Activated CD4-positive, alpha-beta T cell treated with anti-CD3 and anti-CD28 coated beads, Interleukin-2, Interleukin-6, amounts not matched to agents 100 ng/mL and 50 ng/mL, durations not matched to agents 16 hours and 8 hours (primary cell): Measurements from ENCODE around the gene DGKD.
"Not testable (repeated sequence)": the region's sequence is repeated elsewhere in the genome, so short reads cannot be mapped to it uniquely, and the experiment has no call there.

Source experiments
- DNase-seq: peaks from one replicate; pipeline ENCODE4 v3.0.0-alpha.2; 2020

DGKD gene

GRCh38 chr2:233387667-233388528, 33.6 kb downstream of the DGKD start:
- DNase-seq, result no peak

- no peak for DNase-seq
Observed at GRCh38 chr2:233389601-233390125, 35.4 kb downstream of the DGKD start.

- no peak for DNase-seq
Observed at GRCh38 chr2:233395687-233396086, 41.4 kb downstream of the DGKD start.

GRCh38 chr2:233396726-233397665, 42.7 kb downstream of the DGKD start:
- DNase-seq, result not testable (repeated sequence)

GRCh38 chr2:233399306-233400225, 45.3 kb downstream of the DGKD start:
- DNase-seq, result peak; percentile 32

GRCh38 chr2:233400341-233400740, 46.0 kb downstream of the DGKD start:
- no peak for DNase-seq

GRCh38 chr2:233400961-233401360, 46.7 kb downstream of the DGKD start:
- DNase-seq, result no peak

- DNase-seq, result no peak
Observed at GRCh38 chr2:233402346-233402745, 48.1 kb downstream of the DGKD start.

- no peak for DNase-seq
Observed at GRCh38 chr2:233402789-233403188, 48.5 kb downstream of the DGKD start.

GRCh38 chr2:233404222-233404621, 49.9 kb downstream of the DGKD start:
- DNase-seq, result peak; percentile 64

GRCh38 chr2:233406865-233407264, 52.6 kb downstream of the DGKD start:
- no peak for DNase-seq

- no peak for DNase-seq
Observed at GRCh38 chr2:233407771-233408181, 53.5 kb downstream of the DGKD start.

GRCh38 chr2:233408366-233409285, 54.3 kb downstream of the DGKD start:
- DNase-seq, result no peak

- no peak for DNase-seq
Observed at GRCh38 chr2:233409286-233409991, 55.1 kb downstream of the DGKD start.

GRCh38 chr2:233410196-233410760, 56.0 kb downstream of the DGKD start:
- no peak for DNase-seq

GRCh38 chr2:233411162-233411561, 56.9 kb downstream of the DGKD start:
- no peak for DNase-seq

GRCh38 chr2:233412405-233412804, 58.1 kb downstream of the DGKD start:
- DNase-seq, result no peak

- no peak for DNase-seq
Observed at GRCh38 chr2:233413046-233413445, 58.8 kb downstream of the DGKD start.

- DNase-seq, result no peak
Observed at GRCh38 chr2:233413559-233414272, 59.4 kb downstream of the DGKD start.

GRCh38 chr2:233414273-233414654, 60.0 kb downstream of the DGKD start:
- no peak for DNase-seq
